Trophoblast cell (in vitro differentiated cells and primary cell): ENCODE results near the gene FOXO6.
A peak's percentile ranks its signal among the peaks of the same experiment; 100 is the strongest.

Experiments
- DNase-seq, 2 donors: peaks; one replicate each; pipeline ENCODE4 v3.0.0-alpha.2; 2016
- H2AFZ ChIP-seq: 2 replicates; pipeline ENCODE4 v1.6.1; 2013; ENCODE audit warnings: low read length, moderate library complexity, mild to moderate bottlenecking; ENCODE audit not compliant: insufficient read depth, poor library complexity
- H2AK5ac ChIP-seq: 2 replicates; pipeline ENCODE4 v1.6.1; 2013; ENCODE audit warnings: mild to moderate bottlenecking, low read length
- H2BK120ac ChIP-seq: 2 replicates; pipeline ENCODE4 v1.6.1; 2013; ENCODE audit warnings: low read length, mild to moderate bottlenecking, moderate library complexity; ENCODE audit not compliant: insufficient read depth, poor library complexity
- H2BK12ac ChIP-seq: 2 replicates; pipeline ENCODE4 v1.6.1; 2013; ENCODE audit warnings: mild to moderate bottlenecking, low read length, moderate library complexity
- H2BK5ac ChIP-seq: 2 replicates; pipeline ENCODE4 v1.6.1; 2013; ENCODE audit warnings: low read length, low read depth, moderate library complexity, mild to moderate bottlenecking; ENCODE audit not compliant: poor library complexity
- H3K14ac ChIP-seq: 2 replicates; pipeline ENCODE4 v1.6.1; 2013; ENCODE audit warnings: mild to moderate bottlenecking, low read length
- H3K18ac ChIP-seq: 2 replicates; pipeline ENCODE4 v1.6.1; 2013; ENCODE audit warnings: mild to moderate bottlenecking, low read length
- H3K23ac ChIP-seq: 2 replicates; pipeline ENCODE4 v1.6.1; 2013; ENCODE audit warnings: low read length
- H3K27ac ChIP-seq: 2 replicates; pipeline ENCODE4 v1.5.1; 2013; ENCODE audit warnings: low read depth, mild to moderate bottlenecking, inconsistent platforms, low read length, moderate library complexity
- H3K27me3 ChIP-seq: 2 replicates; pipeline ENCODE4 v1.6.1; 2013; ENCODE audit warnings: inconsistent platforms, mild to moderate bottlenecking, low read length, moderate library complexity; ENCODE audit not compliant: insufficient read depth
- H3K36me3 ChIP-seq, 2 experiments: 1 replicate in 1 of 2; 2 replicates in 1 of 2; pipeline ENCODE4 v1.6.1; 2013; ENCODE audit warnings: low read length in 2 of 2, mild to moderate bottlenecking in 2 of 2, moderate library complexity in 1 of 2; ENCODE audit not compliant: insufficient read depth in 2 of 2, control insufficient read depth in 1 of 2
- H3K4ac ChIP-seq: 2 replicates; pipeline ENCODE4 v1.6.1; 2013; ENCODE audit warnings: low read depth, mild to moderate bottlenecking, low read length, moderate library complexity
- H3K4me1 ChIP-seq, 2 experiments: 1 replicate in 1 of 2; 2 replicates in 1 of 2; pipeline ENCODE4 v1.6.1; 2013; ENCODE audit warnings: low read length in 2 of 2, mild to moderate bottlenecking in 2 of 2, moderate library complexity in 1 of 2; ENCODE audit not compliant: insufficient read depth in 2 of 2, control insufficient read depth in 1 of 2
- H3K4me2 ChIP-seq: 2 replicates; pipeline ENCODE4 v1.6.1; 2013; ENCODE audit warnings: inconsistent platforms, mild to moderate bottlenecking, low read length, moderate library complexity
- H3K4me3 ChIP-seq: 2 replicates; pipeline ENCODE4 v1.5.1; 2013; ENCODE audit warnings: mild to moderate bottlenecking, low read depth, low read length, inconsistent platforms
- H3K79me1 ChIP-seq: one replicate; pipeline ENCODE4 v1.6.1; 2013; ENCODE audit warnings: low read length
- H3K79me2 ChIP-seq: 2 replicates; pipeline ENCODE4 v1.6.1; 2013; ENCODE audit warnings: low read length, mild to moderate bottlenecking; ENCODE audit not compliant: control insufficient read depth, insufficient read depth, poor library complexity
- H3K9ac ChIP-seq: 2 replicates; pipeline ENCODE4 v1.6.1; 2013; ENCODE audit warnings: mild to moderate bottlenecking, low read length
- H3K9me3 ChIP-seq: 2 replicates; pipeline ENCODE4 v1.6.1; 2013; ENCODE audit warnings: low read depth, mild to moderate bottlenecking, control low read depth, inconsistent platforms, low read length; ENCODE audit not compliant: insufficient read depth
- H4K12ac ChIP-seq: 2 replicates; pipeline ENCODE4 v1.6.1; 2013; ENCODE audit warnings: low read depth, mild to moderate bottlenecking, low read length, moderate library complexity
- H4K8ac ChIP-seq: 2 replicates; pipeline ENCODE4 v1.6.1; 2013; ENCODE audit warnings: low read depth, mild to moderate bottlenecking, low read length, moderate library complexity
- H4K91ac ChIP-seq: one replicate; pipeline ENCODE4 v1.6.1; 2013; ENCODE audit warnings: low read depth, mild to moderate bottlenecking, low read length, moderate library complexity
- WGBS: extraction: QIAGEN DNeasy Blood & Tissue Kit; methylation state at CpG from one replicate; pipeline ENCODE4 v1.1.7; 2013; ENCODE audit warnings: missing lambda C conversion rate; ENCODE audit not compliant: insufficient read length, insufficient coverage; ENCODE audit errors: extremely low coverage; 5-methylcytosine and 5-hydroxymethylcytosine counted together

FOXO6 gene

GRCh38 chr1:41420351-41420750 lies 59.1 kb downstream of the FOXO6 start:
- Histone ChIP-seq H2BK5ac (no peak overlapping the region), H3K79me1 (peaks cover 2% of the 10 kb centered on the region), H3K18ac (no peak overlapping the region), H4K91ac (no peak overlapping the region), H2BK12ac (no peak overlapping the region), H3K4me2 (no peak overlapping the region), H3K27me3 (no peaks in the 10 kb centered on the region), H3K9me3 (peaks cover 11% of the 10 kb centered on the region), H3K36me3 (no peaks in the 10 kb centered on the region), H3K4ac (no peak overlapping the region), H2BK120ac (no peak overlapping the region), H3K4me1 (peaks cover 2% of the 10 kb centered on the region in 2 experiments), H4K12ac (no peak overlapping the region), H3K9ac (no peak overlapping the region), H3K14ac (no peak overlapping the region), H2AK5ac (no peak overlapping the region), H4K8ac (no peak overlapping the region), H3K27ac (no peak overlapping the region), H3K79me2 (no peaks in the 10 kb centered on the region), H3K4me3 (no peak overlapping the region), H2AFZ (no peak overlapping the region), H3K23ac (no peak overlapping the region)
- no CpG with 5 or more reads among the region's 4 CpGs for WGBS
- DNase-seq = no peak

GRCh38 chr1:41420860-41421259 lies 59.6 kb downstream of the FOXO6 start:
- Histone ChIP-seq H3K9me3 (peaks cover 11% of the 10 kb centered on the region), H2BK5ac (no peak overlapping the region), H4K8ac (no peak overlapping the region), H2BK12ac (no peak overlapping the region), H3K27ac (no peak overlapping the region), H3K4me3 (no peak overlapping the region), H3K23ac (no peak overlapping the region), H3K27me3 (no peaks in the 10 kb centered on the region), H3K79me1 (peaks cover 2% of the 10 kb centered on the region), H3K9ac (no peak overlapping the region), H2AK5ac (no peak overlapping the region), H3K18ac (no peak overlapping the region), H3K79me2 (no peaks in the 10 kb centered on the region), H3K14ac (no peak overlapping the region), H3K4ac (no peak overlapping the region), H2BK120ac (no peak overlapping the region), H3K4me2 (no peak overlapping the region), H2AFZ (no peak overlapping the region), H3K4me1 (no peaks in the 10 kb centered on the region), H4K12ac (no peak overlapping the region), H3K36me3 (no peaks in the 10 kb centered on the region), H4K91ac (no peak overlapping the region)
- DNase-seq = no peak
- no CpG with 5 or more reads among the region's 3 CpGs for WGBS

- Histone ChIP-seq H3K4ac (no peak overlapping the region), H4K12ac (no peak overlapping the region), H3K27me3 (no peaks in the 10 kb centered on the region), H2BK120ac (no peak overlapping the region), H2BK12ac (no peak overlapping the region), H3K79me2 (no peaks in the 10 kb centered on the region), H3K4me1 (no peaks in the 10 kb centered on the region), H4K91ac (no peak overlapping the region), H3K4me3 (no peak overlapping the region), H3K9ac (no peak overlapping the region), H2BK5ac (no peak overlapping the region), H3K4me2 (no peak overlapping the region), H3K27ac (no peak overlapping the region), H2AFZ (no peak overlapping the region), H4K8ac (no peak overlapping the region), H3K9me3 (peaks cover 11% of the 10 kb centered on the region), H3K79me1 (peaks cover 2% of the 10 kb centered on the region), H2AK5ac (no peak overlapping the region), H3K14ac (no peak overlapping the region), H3K36me3 (no peaks in the 10 kb centered on the region), H3K18ac (no peak overlapping the region), H3K23ac (no peak overlapping the region)
- no peak for DNase-seq
- WGBS = no CpG with 5 or more reads among the region's 6 CpGs
Observed at GRCh38 chr1:41422306-41422705, 61.1 kb downstream of the FOXO6 start.

DNA sequence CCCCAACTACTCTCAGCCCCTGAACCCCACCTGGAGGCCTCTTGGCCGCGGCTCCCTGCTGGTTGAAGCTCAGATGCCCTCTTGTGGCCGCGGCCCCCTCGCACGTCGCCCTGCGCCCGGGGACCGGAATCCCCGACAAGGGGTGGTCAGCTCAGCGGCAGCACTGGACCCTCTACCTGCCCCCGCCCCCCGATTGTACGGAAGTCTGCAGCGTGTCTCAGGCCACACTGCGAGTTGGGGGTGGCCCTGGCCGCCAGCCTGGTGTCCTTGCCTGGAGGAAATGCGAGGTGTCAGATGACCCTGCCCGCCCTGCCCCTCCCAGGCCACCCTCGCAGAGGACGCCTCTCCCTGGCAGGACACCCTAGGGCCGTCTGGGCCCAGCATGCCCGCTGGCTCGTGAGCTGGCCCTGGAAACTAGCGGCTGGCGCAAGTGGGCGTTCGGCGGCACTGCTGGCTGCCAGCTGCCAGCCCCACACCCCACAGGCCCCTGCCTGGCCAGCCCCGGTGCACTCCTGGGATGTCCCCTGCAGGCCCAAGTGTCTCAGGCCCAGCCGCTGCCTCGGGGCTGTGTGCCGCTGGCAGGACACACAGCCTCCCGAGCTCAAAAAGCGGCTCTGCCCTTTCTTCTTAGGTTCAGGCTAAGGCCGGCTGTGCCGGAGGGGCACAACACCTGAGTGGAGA lies 62.4 kb downstream of the FOXO6 start:
- Histone ChIP-seq H2BK12ac (no peak overlapping the region), H3K27me3 (no peaks in the 10 kb centered on the region), H3K27ac (no peak overlapping the region), H2BK120ac (no peak overlapping the region), H3K4me2 (no peak overlapping the region), H3K9me3 (peaks cover 6% of the 10 kb centered on the region), H2AFZ (no peak overlapping the region), H2BK5ac (no peak overlapping the region), H4K12ac (no peak overlapping the region), H3K4me1 (no peaks in the 10 kb centered on the region), H3K14ac (no peak overlapping the region), H3K18ac (no peak overlapping the region), H3K4me3 (no peak overlapping the region), H3K79me1 (peaks cover 2% of the 10 kb centered on the region), H3K36me3 (no peaks in the 10 kb centered on the region), H3K79me2 (no peaks in the 10 kb centered on the region), H3K9ac (no peak overlapping the region), H3K23ac (no peak overlapping the region), H3K4ac (no peak overlapping the region), H4K8ac (no peak overlapping the region), H4K91ac (no peak overlapping the region), H2AK5ac (no peak overlapping the region)
- no CpG with 5 or more reads among the region's 38 CpGs for WGBS
- peak; percentile 55 to 57 for DNase-seq
